Thyroid gland (tissue), 4 donors: ENCODE results near the gene FSD1L.

Source experiments
- CTCF ChIP-seq, 6 experiments: fragments of 200-600 bp in 3 of 6; fragments of 450-650 bp in 3 of 6; sonication (generic) in 3 of 6; IDR thresholded peaks; one replicate each; pipeline ENCODE4 v1.5.1; 2016 to 2019; ENCODE audit warnings: antibody characterized with exemption in 6 of 6, mild to moderate bottlenecking in 2 of 6, inconsistent platforms in 1 of 6, moderate library complexity in 1 of 6
- POLR2A ChIP-seq, 2 donors: fragments of 450-650 bp; IDR thresholded peaks; one replicate each; pipeline ENCODE4 v1.6.1; 2017; ENCODE audit warnings: antibody characterized with exemption in 2 of 2, mild to moderate bottlenecking in 2 of 2, moderate library complexity in 1 of 2

- TF ChIP-seq CTCF (IDR thresholded peaks at IDR 0.05) = no peak
- TF ChIP-seq POLR2A (IDR thresholded peaks at IDR 0.05) = no peak
These were observed 32.2 kb upstream of the FSD1L start for GRCh38 chr9:105415662-105415980.
